HG03066 (cell line): ENCODE data around the gene SRXN1.
A peak's percentile ranks its signal among the peaks of the same experiment; 100 is the strongest.
"Not testable (repeated sequence)": the region's sequence is repeated elsewhere in the genome, so short reads cannot be mapped to it uniquely, and the experiment has no call there.

Experiments
- ATAC-seq: cut with Tn5 transposase; IDR thresholded peaks from one replicate; pipeline ENCODE4 v1.9.1; 2021; ENCODE audit warnings: low read depth; ENCODE audit not compliant: unreplicated experiment

The SRXN1 gene

DNA sequence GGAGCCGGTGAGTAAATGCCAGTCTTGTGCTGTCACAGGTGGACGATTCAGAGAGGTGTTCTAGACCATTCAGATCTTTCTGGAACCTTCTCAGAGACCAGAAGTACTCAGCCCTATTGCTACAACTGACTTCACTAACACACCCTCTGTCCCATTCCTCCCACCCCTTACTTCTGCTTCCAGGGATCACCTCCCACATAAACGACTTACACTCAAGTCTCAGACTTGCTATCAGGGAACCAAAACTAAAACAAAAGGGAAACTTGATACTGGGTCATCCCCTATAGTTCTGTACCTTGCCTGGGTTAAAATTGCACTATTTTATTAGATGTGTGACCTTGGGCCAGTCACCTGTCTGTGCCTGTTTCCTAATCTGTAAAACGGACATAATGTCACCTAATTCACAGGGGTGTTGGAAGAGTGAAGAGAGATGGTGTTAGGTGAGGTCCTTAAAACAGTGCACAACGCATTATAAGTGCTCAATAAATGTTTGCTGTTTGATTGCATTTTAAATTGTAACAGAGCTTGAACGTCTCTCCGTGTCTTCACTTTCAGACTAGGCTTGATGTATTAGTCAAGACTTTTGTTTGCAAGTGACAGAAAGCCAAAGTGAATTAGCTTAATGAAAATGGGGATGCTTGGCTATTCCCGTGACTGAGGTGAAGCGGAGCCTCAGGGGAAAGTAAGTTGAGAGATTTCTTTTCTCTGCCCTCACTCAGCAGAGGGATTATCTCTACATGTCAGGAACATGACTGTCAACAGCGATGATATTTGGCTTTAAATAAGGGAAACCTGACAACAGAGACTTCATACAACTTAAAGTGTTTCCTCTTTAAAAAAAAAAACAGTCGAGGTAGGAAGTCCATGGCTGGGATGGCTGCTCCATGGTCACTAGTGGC, 3.0 kb upstream of the SRXN1 start:
- ATAC-seq, result no peak

DNA sequence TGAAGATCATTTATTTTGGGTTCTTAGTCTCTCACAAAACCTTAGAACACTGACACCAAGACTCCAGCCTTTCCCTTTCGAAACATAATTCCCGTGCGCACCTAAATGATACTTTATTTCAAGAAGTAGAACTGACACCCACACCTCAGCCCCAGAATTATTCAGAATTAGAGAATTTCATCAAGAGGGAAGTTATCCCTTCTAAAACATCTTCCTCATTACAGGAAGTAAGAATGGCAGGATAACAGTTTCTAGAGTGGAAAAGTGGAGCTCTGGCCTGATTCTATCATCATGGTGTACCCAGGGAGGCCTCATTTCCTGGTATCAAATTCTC, 1.4 kb upstream of the SRXN1 start:
- no peak for ATAC-seq

DNA sequence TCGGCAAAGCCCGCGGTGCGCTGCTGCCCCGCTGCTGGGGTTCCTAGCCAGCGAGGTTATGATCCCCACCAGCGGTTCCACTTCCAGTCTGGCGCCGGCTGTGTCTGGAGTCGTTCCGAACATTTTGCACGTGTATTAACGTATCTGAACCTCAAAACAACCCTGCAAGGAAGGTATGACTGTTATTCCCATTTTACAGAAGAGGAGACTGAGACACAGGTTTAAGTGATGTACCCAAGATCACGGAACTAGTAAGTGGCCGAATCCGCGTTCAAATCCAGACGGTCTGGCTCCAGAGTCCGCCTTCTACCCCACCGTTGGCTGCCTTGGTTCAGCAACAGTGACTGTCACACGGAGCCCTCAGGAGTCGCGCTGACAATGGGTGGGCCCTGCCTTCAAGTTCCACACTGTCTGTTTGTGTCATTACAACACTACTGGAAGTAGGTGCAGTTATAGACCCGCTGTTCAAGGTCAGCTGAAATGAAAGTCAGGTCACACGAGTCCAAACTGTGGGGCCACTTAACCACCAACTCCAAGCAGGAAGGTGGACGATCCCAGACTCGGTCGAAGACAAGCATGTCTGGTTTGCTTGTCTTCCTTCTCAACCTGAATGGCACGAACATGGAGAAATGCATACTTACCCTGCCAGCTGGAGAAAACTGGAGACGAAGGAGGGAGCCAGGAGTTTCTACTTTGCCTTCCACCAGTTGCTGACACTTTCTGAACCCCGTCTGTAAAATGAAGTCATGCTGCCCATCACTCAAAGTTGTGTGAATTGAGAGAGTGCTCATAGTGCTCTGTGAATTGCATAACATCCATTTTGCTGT, 803 bp upstream of the SRXN1 start:
- no peak for ATAC-seq

DNA sequence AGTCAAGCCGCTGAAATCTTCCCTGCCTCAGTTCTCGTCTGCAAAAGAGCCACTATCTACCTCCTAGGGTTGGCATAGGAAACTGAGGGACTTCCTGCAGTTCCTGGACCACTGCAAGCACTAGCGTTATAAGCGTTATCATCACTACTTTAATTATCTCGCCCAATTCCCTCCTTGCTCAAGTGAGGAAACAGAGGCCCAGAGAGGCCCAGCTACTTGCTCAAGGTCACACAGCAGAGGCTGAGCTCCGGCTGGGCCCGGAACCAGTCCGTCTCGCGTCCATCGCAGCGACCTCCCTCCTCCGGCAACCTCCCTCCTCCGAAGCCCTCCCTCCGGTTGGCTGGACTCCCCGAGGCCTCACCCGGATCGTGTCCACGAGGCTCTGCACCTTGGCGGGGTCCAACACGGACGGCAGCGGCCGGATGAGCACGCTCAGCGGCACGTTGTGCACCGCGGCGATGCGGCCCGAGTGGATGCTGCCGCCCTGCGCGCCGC, 338 bp downstream of the SRXN1 start:
- no peak for ATAC-seq

DNA sequence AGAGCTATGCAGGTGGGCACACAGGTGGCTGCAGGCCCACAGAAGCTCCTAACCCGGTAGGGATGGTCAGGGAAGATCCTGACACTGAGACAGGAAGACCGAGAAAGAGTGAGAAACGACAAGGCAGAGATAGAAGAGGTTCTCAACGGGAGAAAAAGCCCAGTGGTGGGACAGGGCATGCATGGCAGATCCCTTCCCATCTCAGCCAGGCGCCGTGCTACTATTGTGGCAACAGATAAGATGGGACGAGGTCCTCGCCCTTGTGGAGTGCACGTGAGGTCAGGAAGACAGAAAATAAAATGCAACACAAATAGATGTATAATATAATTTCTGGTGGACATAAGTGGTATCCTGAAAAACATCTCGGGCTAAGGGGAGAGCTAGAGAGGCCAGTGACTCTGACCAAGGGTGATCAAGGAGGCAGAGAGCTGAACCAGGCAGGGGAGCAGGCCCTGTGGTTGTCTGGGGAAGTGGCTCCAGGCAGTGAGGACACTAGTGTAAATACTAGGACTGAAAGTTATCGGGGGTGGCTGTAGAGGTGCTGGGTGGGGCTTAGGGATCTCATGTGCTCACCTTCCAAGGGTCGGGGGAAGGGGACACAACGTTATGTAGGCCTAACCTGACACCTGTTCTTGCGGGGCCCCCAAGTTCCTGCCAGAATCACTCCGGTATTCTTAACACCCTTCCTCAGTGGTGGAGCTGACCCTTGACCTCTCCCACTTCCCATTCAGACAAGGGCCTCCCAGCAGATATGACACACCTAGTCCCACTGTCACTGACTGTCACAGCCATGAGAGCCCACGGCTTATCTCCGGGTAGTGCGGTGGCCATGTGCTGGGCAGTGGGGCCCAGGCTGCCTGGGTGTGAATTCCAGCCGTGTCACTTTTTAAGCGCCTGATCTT, 1.0 kb downstream of the SRXN1 start:
- no peak for ATAC-seq

DNA sequence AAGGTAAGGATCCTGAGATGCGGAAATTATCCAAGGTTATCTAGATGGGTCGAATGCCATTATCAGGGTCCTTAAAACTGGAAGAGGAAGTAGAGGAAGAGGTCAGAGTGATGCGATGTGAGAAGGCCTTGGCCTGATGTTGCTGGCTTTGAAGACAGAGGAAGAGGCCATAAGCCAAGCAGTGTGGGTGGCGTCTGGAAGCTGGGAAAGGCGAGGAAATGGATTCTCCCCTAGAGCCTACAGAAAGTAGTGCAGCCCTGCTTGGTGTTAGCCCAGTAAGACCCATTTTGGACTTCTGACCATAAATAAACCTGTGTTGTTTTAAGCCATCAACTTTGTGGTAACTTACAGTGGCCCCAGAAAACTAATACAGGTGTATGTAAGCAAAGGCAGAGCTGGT, 2.0 kb downstream of the SRXN1 start:
- no peak for ATAC-seq

DNA sequence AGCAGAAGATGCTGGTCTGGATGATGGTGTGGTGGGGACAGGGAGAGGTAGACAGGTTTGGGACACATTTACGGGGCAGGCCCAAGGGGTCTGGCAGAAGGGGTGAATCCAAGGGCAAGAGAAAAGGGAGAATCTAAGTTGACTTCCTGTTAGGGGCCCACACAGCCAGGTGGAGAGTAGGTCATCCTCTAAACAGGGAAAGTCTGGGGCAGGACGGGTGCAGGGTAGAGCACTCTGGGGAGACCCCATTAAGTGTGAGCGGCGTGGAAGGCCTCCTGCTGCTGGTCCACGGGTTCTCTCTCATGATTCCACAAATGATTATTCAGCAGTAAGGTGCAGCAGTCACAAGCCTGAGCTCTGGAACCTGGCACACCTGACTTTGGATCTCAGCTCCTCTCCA, 2.7 kb downstream of the SRXN1 start:
- ATAC-seq, result no peak

DNA sequence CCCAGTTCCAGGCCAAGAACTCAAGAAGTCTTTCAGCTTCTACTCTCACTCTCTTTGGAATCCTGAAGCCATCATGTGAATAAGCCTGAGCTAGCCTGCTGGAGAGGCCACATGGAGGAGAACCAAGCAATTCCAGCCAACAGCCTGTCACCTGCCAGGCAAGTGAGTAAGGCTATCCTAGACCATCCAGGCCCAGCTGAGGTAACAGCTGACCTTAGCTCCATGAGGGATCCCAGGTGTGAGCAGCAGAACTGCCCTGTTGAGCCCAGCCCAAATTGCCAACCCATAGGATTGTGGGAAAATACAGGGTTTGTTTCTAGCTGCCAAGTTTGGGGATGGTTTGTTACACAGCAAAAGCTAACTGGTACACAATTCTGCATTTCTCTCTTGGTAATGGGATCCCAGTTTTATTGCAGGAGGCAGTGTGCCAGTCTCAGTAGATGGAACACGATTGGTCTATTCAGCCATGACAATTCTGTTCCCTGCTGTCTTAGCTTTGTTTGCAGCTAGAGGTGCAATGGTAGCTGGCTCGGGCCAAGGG, 5.5 kb downstream of the SRXN1 start:
- no peak for ATAC-seq

DNA sequence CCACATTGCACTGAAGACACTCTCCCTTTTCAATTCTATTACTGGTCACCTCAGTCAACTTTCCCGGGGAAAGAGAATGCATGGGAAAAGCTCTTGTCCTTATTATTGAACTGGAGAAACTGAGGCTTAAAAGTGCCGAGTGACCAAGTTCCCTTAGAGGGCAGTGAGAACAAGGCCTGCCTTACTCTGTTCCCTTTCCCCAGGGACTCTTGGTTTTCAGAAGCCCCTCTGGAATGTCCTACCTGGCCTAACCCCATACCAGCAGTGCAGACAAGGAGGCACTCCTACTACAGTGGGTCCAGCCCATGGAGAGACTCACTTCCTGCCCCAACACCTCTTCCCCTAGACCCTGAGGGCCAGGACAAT, 6.1 kb downstream of the SRXN1 start:
- ATAC-seq, result no peak

DNA sequence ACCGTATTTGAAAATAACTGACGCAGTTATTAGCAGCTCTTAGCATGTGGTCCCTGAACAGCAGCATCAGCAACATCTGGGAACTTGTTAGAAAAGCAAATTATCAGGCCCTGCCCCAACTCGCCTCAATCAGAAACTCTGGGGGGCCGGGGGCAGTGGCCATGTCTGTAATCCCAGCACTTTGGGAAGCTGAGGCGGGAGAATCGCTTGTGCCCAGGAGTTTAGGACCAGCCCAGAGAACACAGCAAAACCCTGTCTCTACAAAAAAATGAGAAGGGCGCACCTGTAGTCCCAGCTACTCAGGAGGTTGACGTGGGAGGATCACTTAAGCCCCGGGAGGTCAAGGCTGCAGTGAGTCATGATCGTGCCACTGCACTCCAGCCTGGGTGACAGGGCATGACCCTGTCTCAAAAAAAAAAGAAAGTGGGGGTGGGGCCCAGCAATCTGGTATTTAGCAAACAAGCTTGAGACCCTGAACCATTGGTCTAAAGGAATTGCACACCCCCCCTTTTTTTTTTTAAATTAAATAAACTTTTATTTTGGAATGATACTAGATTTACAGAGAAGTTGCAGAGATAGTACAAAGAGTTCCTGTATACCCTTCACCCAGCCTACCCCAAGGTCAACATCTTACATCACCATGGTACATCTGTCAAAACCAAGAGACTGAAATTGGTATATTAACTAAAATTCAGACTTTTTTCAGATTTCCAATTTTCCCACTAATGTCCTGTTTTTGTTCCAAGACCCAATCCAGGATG, 6.7 kb downstream of the SRXN1 start:
- no peak for ATAC-seq

DNA sequence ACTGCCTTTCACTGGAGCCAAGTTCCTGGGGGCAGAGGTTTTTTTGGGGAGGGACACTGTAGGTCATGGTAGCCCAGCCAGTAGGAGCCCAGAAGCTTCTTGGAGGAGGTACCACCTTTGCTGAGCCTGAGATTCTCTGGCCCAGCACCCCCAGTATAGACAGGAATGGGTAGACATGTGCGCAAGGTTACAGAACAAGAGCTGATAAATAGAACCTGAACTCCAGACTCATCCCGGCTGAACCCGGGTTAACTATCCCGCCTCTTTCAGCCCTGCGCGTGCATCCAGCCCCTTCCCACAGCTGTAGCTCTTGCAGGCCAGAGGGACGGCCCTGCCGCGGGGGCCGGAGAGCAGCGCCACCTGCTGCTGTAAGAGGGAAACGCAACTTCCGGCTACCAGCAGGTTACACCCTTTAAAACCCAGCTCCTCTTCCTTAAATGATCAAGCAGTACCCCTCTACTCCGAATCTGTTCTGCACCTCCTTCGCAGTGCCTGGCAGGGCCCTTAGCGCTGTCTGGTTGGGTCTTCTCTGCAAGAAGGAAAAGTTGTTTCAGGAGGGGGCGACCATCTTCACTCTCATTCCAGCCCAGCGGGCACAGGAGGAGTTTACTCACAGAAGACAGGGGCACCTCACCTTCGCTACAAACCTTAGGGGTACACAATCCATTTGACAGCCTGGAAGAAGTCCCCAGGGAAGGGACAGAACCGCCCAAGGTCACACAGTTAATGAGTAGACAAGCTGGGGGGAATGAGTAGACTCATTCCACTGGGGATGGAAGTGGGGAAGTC, 7.5 kb downstream of the SRXN1 start:
- ATAC-seq, result peak; percentile 75

DNA sequence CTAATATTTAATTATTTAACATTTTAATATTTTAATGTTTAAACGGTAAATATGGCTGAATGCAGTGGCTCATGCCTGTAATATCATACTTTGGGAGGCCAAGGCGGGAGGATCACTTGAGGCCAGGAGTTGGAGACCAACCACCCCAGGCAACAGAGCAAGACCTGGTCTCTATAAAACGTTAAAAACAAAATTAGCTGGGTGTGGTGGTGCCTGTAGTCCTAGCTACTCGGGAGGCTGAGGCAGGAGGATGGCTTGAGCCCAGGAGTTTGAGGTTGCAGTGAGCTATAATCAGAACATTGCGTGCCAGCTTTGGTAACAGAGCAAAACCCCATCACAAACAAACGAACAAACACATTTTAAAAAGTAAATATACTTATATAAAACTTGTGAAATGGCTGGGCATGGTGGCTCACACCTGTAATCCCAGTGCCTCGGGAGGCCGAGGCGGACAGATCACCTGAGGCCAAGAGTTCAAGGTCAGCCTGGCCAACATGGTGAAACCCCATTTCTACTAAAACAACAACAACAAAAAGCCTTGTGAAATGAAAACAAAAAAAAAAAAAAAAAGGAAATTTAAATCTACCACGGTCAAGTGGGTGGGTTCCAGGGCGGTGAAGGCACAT, 8.2 kb downstream of the SRXN1 start:
- no peak for ATAC-seq

DNA sequence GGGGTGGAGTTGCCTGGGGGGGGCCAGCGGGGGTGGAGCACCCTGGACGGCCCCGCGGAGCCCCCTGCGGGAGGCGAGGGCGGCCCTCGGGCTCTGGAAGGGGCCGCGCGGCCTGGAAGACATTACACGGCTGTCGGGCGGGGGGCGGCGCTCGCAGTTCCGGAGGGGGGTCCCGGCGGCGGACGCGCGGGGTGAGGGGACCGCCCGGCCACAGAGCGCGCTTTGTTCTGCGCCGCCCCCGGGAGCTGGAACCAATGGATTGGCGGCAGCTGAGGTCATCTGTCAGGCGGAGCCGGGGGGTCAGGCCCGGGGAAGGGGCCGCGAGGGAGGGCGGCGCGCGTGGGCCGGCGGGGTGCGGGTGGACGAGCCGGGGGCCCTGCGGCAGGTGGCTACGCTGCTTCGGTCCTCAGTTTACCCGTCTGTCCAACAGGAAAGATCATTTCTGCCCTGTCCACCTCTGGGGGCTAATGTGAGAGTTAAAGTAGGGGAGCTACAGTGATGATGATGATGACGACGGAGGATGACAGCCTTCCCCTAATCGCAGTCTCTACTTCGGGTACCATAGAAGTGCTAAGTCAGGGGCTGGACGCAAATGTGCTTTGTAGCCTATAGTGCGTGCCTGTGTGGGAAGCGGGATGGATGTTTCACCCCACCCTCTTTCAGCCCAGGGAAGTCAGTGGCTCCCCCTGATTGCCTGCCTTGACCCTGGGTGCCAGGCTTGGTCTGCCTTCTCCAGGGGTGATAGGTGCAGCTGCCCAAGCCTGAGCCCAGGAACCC, 10.4 kb downstream of the SRXN1 start:
- no peak for ATAC-seq

DNA sequence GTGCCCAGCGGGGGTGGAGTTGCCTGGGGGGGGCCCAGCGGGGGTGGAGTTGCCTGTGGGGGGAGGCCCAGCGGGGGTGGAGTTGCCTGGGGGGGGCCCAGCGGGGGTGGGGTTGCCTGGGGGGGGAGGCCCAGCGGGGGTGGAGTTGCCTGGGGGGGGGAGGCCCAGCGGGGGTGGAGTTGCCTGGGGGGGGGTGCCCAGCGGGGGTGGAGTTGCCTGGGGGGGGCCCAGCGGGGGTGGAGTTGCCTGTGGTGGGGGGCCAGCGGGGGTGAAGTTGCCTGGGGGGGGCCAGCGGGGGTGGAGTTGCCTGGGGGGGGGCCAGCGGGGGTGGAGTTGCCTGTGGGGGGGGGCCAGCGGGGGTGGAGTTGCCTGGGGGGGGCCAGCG, 11.0 kb downstream of the SRXN1 start:
- ATAC-seq, result not testable (repeated sequence)

DNA sequence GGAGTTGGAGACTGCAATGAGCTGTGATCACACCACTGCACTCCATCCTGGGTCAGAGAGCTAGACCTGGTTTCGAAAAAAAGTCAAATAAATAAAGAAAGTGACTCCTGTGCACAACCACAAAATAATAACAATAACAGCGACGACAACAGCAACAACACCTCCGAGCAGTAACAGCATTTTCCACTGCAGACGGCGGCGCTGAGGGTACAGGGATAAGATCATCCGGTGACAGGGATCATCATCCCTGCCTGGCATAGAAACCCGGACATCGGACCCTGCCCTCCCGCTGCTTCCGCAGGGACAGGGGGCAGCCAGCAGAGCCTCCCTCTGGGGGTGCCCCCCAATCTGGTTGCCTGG, 11.5 kb downstream of the SRXN1 start:
- no peak for ATAC-seq

DNA sequence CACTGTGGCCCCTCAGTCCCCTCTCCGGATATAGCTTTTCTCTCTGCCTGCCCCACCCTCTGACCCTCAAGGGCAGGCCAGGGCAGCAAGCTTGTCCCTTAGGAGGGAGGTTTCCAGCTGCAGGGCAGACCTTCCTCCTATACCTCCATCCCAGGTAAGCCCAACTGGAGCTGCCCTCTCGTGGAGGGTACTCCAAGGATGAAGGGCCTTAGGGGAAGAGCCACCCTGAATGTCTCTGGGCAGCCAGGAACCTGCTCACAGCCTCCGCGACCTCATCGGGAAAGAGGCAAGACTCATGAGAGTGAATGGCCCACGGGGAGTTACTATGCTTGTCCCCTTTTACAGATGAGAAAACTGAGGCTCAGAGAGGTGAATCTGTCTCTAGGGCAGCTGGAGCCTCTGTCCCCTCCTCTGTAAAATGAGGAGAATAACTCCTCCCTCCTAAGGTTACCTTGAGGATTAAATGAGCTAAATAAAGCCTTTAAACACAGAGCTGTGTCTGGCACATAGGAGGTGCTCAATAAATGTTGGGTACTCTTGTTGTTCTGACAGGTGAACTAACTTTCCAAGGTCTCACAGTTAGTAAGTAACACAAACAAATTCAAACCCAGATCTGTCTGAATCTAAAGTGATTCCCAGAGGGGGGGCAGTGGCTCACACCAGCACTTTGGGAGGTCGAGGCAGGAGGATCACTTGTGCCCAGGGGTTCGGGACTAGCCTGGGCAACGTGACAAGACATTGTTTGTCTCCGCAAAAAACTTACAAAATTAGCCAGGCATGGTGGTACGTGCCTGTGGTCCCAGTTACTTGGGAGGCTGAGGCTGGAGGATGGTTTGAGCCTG, 12.1 kb downstream of the SRXN1 start:
- no peak for ATAC-seq

DNA sequence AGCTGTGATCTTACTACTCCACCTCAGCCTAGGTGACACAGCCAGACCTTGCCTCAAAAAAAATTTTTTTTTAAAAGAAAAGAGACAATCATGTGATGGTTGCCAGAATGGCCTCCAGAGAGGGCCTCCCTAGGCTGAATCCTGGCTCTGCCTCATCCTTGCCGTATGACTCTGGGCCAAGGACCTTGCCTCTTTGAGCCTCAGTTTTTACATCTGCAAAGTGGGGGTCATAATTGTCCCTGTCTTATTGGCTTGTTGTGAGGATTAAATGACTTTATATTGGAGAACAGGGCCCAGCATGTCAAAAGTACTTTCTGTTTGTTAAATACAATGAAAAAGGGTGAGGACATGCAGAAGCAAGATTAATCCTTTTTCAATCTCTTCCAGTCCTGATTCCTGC, 14.4 kb downstream of the SRXN1 start:
- no peak for ATAC-seq
